NCI-H446 treated with DMSO at 0.1 percent for 48 hours (cell line): ENCODE results near the gene USF2.
"Not testable (repeated sequence)": the region's sequence is repeated elsewhere in the genome, so short reads cannot be mapped to it uniquely, and the experiment has no call there.

Source experiments
- DNase-seq: peaks from one replicate; lab custom pipeline; 2025; lab: John Stamatoyannopoulos, UW

The USF2 gene

GRCh38 chr19:35268536-35269437, at the start of gene USF2:
TSS of gene USF2 (plus strand) at chr19:35268962. CDS start at chr19:35269102, 140 bp downstream.
- DNase-seq: peak; percentile 27

GRCh38 chr19:35219008-35219407, 49.8 kb upstream of the USF2 start:
- DNase-seq: no peak

- no peak for DNase-seq
Measured at GRCh38 chr19:35220315-35220921, 48.3 kb upstream of the USF2 start.

GRCh38 chr19:35220973-35221590, 47.7 kb upstream of the USF2 start:
- DNase-seq: not testable (repeated sequence)

GRCh38 chr19:35222373-35223015, 46.3 kb upstream of the USF2 start:
- DNase-seq: no peak

GRCh38 chr19:35223084-35223790, 45.5 kb upstream of the USF2 start:
- DNase-seq: no peak

- no peak for DNase-seq
Measured at GRCh38 chr19:35223862-35224505, 44.8 kb upstream of the USF2 start.

- DNase-seq: no peak
Measured at GRCh38 chr19:35224681-35225571, 43.8 kb upstream of the USF2 start.

- no peak for DNase-seq
Measured at GRCh38 chr19:35225951-35226350, 42.8 kb upstream of the USF2 start.

- no peak for DNase-seq
Measured at GRCh38 chr19:35226748-35227147, 42.0 kb upstream of the USF2 start.

- DNase-seq: no peak
Measured at GRCh38 chr19:35228177-35228930, 40.4 kb upstream of the USF2 start, which contains the start of gene FAM187B. TSS of gene FAM187B (minus strand) at chr19:35228739. CDS start at chr19:35228680, 59 bp downstream.

GRCh38 chr19:35229601-35230000, 39.2 kb upstream of the USF2 start:
- DNase-seq: no peak

- DNase-seq: no peak
Measured at GRCh38 chr19:35231956-35232645, 36.7 kb upstream of the USF2 start.

GRCh38 chr19:35232912-35233311, 35.9 kb upstream of the USF2 start:
- no peak for DNase-seq

- no peak for DNase-seq
Measured at GRCh38 chr19:35236638-35237400, 31.9 kb upstream of the USF2 start.

- DNase-seq: not testable (repeated sequence)
Measured at GRCh38 chr19:35239597-35239996, 29.2 kb upstream of the USF2 start.

GRCh38 chr19:35240327-35240726, 28.4 kb upstream of the USF2 start:
- DNase-seq: no peak

GRCh38 chr19:35241417-35241816, 27.3 kb upstream of the USF2 start:
- no peak for DNase-seq
